ENCODE data around the gene MYOZ3.

Gene MYOZ3

GRCh38 chr5:150703762-150704161, 42.7 kb downstream of the MYOZ3 start:
- DNase-seq = no peak

GRCh38 chr5:150706776-150707390, 45.8 kb downstream of the MYOZ3 start:
- DNase-seq = no peak

GRCh38 chr5:150710165-150710564, 49.1 kb downstream of the MYOZ3 start:
- no peak for DNase-seq

GRCh38 chr5:150723845-150724244, 62.8 kb downstream of the MYOZ3 start:
- no peak for DNase-seq
